PC-3 (cell line): ENCODE measurements around the gene PPP6R2. TPM values are rescaled to one million over a fixed set of nuclear protein-coding genes. Genes with fewer than 3 reads are reported as not detected.

ENCODE experiments used
- ATAC-seq: fragments of 200-7000 bp; cut with Tn5 transposase; 2 replicates; pipeline ENCODE4 v1.9.1; 2020; ENCODE audit warnings: mild to moderate bottlenecking, moderate library complexity
- BruUV-seq: library from RNA; stranded (reverse); fragments of 400-500 nt; replicated peaks from 2 replicates; lab custom pipeline; 2021; lab: Mats Ljungman, UMichigan
- CTCF ChIA-PET: fragments of 300-600 bp; sonication (Branson Sonifier 250); formaldehyde crosslinking; loops from one replicate; lab custom pipeline; 2022; ENCODE audit warnings: antibody characterized with exemption; lab: Charles Lee
- POLR2A ChIA-PET: fragments of 300-600 bp; sonication (Branson Sonifier 250); formaldehyde crosslinking; loops from one replicate; lab custom pipeline; 2022; ENCODE audit warnings: antibody characterized with exemption; ENCODE audit not compliant: unreplicated experiment; lab: Charles Lee
- DNase-seq: peaks from one replicate; pipeline ENCODE4 v3.0.0-alpha.2; 2015
- H2AFZ ChIP-seq: fragments of 300-600 bp; sonication (generic); 2 replicates; pipeline ENCODE4 v1.6.0; 2016; ENCODE audit warnings: antibody characterized with exemption, low read length
- H3F3A ChIP-seq: fragments of 300-600 bp; sonication (generic); one replicate; pipeline ENCODE4 v1.6.0; 2017; ENCODE audit warnings: antibody characterized with exemption, low read length, control low read depth, mild to moderate bottlenecking; ENCODE audit not compliant: unreplicated experiment
- H3K27ac ChIP-seq: fragments of 300-600 bp; sonication (generic); 2 replicates; pipeline ENCODE4 v1.5.1; 2016; ENCODE audit warnings: mild to moderate bottlenecking, low read length
- H3K27me3 ChIP-seq: fragments of 300-600 bp; sonication (generic); 2 replicates; pipeline ENCODE4 v1.6.1; 2016; ENCODE audit warnings: low read length, mixed read lengths
- H3K36me3 ChIP-seq: fragments of 300-600 bp; sonication (generic); 2 replicates; pipeline ENCODE4 v1.6.1; 2016; ENCODE audit warnings: low read depth, mixed run types, low read length, mixed read lengths
- H3K4me1 ChIP-seq: fragments of 300-600 bp; sonication (generic); 2 replicates; pipeline ENCODE4 v1.5.1; 2016; ENCODE audit warnings: low read length; ENCODE audit not compliant: insufficient read depth
- H3K4me2 ChIP-seq: fragments of 300-600 bp; sonication (generic); 2 replicates; pipeline ENCODE4 v1.6.0; 2016; ENCODE audit warnings: low read length
- H3K4me3 ChIP-seq: fragments of 300-600 bp; sonication (generic); 2 replicates; pipeline ENCODE4 v1.5.1; 2016; ENCODE audit warnings: mild to moderate bottlenecking, low read length, mixed read lengths
- H3K79me2 ChIP-seq: fragments of 300-600 bp; sonication (generic); 2 replicates; pipeline ENCODE4 v1.6.1; 2017; ENCODE audit warnings: low read length, mixed read lengths
- H3K9ac ChIP-seq: fragments of 300-600 bp; sonication (generic); 2 replicates; pipeline ENCODE4 v1.6.0; 2016; ENCODE audit warnings: mild to moderate bottlenecking, low read length
- H3K9me2 ChIP-seq: fragments of 300-600 bp; sonication (generic); replicated peaks from 2 replicates; pipeline ENCODE4 v1.6.1; 2016; ENCODE audit warnings: mixed run types, low read length, mixed read lengths
- H3K9me3 ChIP-seq: fragments of 300-600 bp; sonication (generic); 2 replicates; pipeline ENCODE4 v1.6.1; 2016; ENCODE audit warnings: low read length, mixed read lengths
- H4K20me1 ChIP-seq: fragments of 300-600 bp; sonication (generic); 2 replicates; pipeline ENCODE4 v1.6.1; 2016; ENCODE audit warnings: low read length, mixed read lengths
- EZH2 ChIP-seq: fragments of 300-600 bp; sonication (generic); IDR thresholded peaks from one replicate; pipeline ENCODE4 v1.6.1; 2017; ENCODE audit warnings: antibody characterized with exemption, mild to moderate bottlenecking, low read length; ENCODE audit not compliant: unreplicated experiment
- EZH2phosphoT487 ChIP-seq: fragments of 300-600 bp; sonication (generic); IDR thresholded peaks from 2 replicates; pipeline ENCODE4 v1.6.1; 2018; ENCODE audit warnings: mild to moderate bottlenecking, antibody characterized with exemption, low read length, borderline replicate concordance
- intact Hi-C: fragments of 100-400 bp; cut with micrococcal nuclease; formaldehyde crosslinking; loops from 2 replicates; pipeline ENCODE4 v1.9.0; 2023
- total RNA-seq: library from RNA; depleted of rRNA; stranded (reverse); fragments of >200 nt; gene quantifications from 2 replicates; pipeline ENCODE4 v1.2.3, GENCODE V29; 2014
- TF ChIP-seq, protein P1 (sequence below): fragments of 300-600 bp; sonication (generic); conservative IDR thresholded peaks from 2 replicates; pipeline ENCODE4 v1.5.1; 2017; ENCODE audit warnings: antibody characterized with exemption, low read depth, mild to moderate bottlenecking, low read length

The PPP6R2 gene
- total RNA-seq, 1 experiment from 2014 or later, result 46.2 TPM

GRCh38 chr22:50415426-50415825 is 72.3 kb downstream of the PPP6R2 start:
- Histone ChIP-seq H3K27me3 (no peaks in the 10 kb centered on the region), H3K79me2 (no peaks in the 10 kb centered on the region), H4K20me1 (no peaks in the 10 kb centered on the region), H3K9ac (no peak overlapping the region), H3K4me1 (no peaks in the 10 kb centered on the region), H3K36me3 (peaks cover 7% of the 10 kb centered on the region), H3K9me2 (no peaks in the 10 kb centered on the region), H3F3A (no peaks in the 10 kb centered on the region), H2AFZ (no peak overlapping the region), H3K4me2 (no peak overlapping the region), H3K4me3 (no peak overlapping the region), H3K27ac (no peak overlapping the region), H3K9me3 (no peaks in the 10 kb centered on the region)
- intact Hi-C loops, result no loop called here
- no TSS peak for BruUV-seq
- no peak for TF ChIP-seq EZH2
- TF ChIP-seq, protein P1, sequence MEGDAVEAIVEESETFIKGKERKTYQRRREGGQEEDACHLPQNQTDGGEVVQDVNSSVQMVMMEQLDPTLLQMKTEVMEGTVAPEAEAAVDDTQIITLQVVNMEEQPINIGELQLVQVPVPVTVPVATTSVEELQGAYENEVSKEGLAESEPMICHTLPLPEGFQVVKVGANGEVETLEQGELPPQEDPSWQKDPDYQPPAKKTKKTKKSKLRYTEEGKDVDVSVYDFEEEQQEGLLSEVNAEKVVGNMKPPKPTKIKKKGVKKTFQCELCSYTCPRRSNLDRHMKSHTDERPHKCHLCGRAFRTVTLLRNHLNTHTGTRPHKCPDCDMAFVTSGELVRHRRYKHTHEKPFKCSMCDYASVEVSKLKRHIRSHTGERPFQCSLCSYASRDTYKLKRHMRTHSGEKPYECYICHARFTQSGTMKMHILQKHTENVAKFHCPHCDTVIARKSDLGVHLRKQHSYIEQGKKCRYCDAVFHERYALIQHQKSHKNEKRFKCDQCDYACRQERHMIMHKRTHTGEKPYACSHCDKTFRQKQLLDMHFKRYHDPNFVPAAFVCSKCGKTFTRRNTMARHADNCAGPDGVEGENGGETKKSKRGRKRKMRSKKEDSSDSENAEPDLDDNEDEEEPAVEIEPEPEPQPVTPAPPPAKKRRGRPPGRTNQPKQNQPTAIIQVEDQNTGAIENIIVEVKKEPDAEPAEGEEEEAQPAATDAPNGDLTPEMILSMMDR, result no peak
- TF ChIP-seq EZH2phosphoT487, result no peak
- CTCF ChIA-PET, result no interaction called here
- no peak for DNase-seq
- POLR2A ChIA-PET, result no interaction called here
- ATAC-seq, result no peak

DNA sequence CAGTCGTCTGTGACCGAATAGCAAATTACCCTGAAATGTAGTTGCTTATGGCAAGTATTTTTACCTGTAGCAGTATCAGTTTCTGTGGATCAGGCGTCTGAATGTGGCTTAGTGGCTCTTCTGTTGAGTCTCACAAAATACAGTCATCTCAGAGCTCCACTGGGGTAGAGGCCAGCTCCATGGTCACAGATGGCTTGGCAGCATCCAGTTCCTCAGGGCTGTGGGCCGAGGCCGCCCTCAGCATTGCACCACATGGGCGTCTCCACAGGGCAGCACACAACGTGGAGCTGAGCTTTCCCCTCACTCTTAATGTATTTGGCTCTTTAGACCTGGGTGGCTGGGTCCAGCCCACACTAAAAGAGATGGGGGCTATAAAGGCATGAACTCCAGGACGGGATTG is 73.9 kb downstream of the PPP6R2 start:
- Histone ChIP-seq H2AFZ (no peak overlapping the region), H3K9me3 (no peaks in the 10 kb centered on the region), H4K20me1 (no peaks in the 10 kb centered on the region), H3K79me2 (no peaks in the 10 kb centered on the region), H3K27ac (no peak overlapping the region), H3K9ac (no peak overlapping the region), H3K4me1 (no peaks in the 10 kb centered on the region), H3K4me2 (no peak overlapping the region), H3K9me2 (no peaks in the 10 kb centered on the region), H3K36me3 (peaks cover 7% of the 10 kb centered on the region), H3K4me3 (no peak overlapping the region), H3K27me3 (no peaks in the 10 kb centered on the region), H3F3A (no peaks in the 10 kb centered on the region)
- DNase-seq (no peak), ATAC-seq (no peak)
- no TSS peak for BruUV-seq
- intact Hi-C loops, result no loop called here
- TF ChIP-seq, protein P1, result no peak
- TF ChIP-seq EZH2 (no peak), EZH2phosphoT487 (no peak)
- POLR2A ChIA-PET, result no interaction called here
- CTCF ChIA-PET, result no interaction called here

- POLR2A ChIA-PET, result no interaction called here
- no peak overlapping the region for H2AFZ ChIP-seq
- H3F3A ChIP-seq, result no peaks in the 10 kb centered on the region
- no peak for ATAC-seq
- no peaks in the 10 kb centered on the region for H3K4me1 ChIP-seq
- TF ChIP-seq EZH2phosphoT487 (no peak), EZH2 (no peak)
- TF ChIP-seq, protein P1, result no peak
- peaks cover 7% of the 10 kb centered on the region for H3K36me3 ChIP-seq
- BruUV-seq, result no TSS peak
- no peak overlapping the region for H3K27ac ChIP-seq
- H4K20me1 ChIP-seq, result no peaks in the 10 kb centered on the region
- H3K9ac ChIP-seq, result no peak overlapping the region
- no peaks in the 10 kb centered on the region for H3K79me2 ChIP-seq
- no peak for DNase-seq
- H3K4me3 ChIP-seq, result no peak overlapping the region
- H3K4me2 ChIP-seq, result no peak overlapping the region
- no peaks in the 10 kb centered on the region for H3K9me3 ChIP-seq
- CTCF ChIA-PET, result interaction anchor here (0.6 kb wide), 1 partner anchor 135 kb away, joined by 3 read pairs; no protein-coding TSS in a partner anchor
- H3K27me3 ChIP-seq, result no peaks in the 10 kb centered on the region
- intact Hi-C loops, result no loop called here
- H3K9me2 ChIP-seq, result no peaks in the 10 kb centered on the region
These were observed 74.5 kb downstream of the PPP6R2 start for GRCh38 chr22:50417411-50418210.
